HEK293 (cell line): ENCODE measurements around the gene BRDT.

ENCODE experiments used
- CTCF ChIP-seq: fragments of 450-650 bp; formaldehyde crosslinking; IDR thresholded peaks from 2 replicates; pipeline ENCODE4 v1.5.1; 2016; ENCODE audit warnings: missing biosample characterization, missing genetic modification characterization
- ZNF311 ChIP-seq: fragments of 450-650 bp; formaldehyde crosslinking; IDR thresholded peaks from 2 replicates; pipeline ENCODE4 v1.5.1; 2017; ENCODE audit warnings: missing biosample characterization, missing genetic modification characterization, borderline replicate concordance
- ZNF394 ChIP-seq: fragments of 450-650 bp; formaldehyde crosslinking; IDR thresholded peaks from 2 replicates; pipeline ENCODE4 v1.5.1; 2016; ENCODE audit warnings: missing biosample characterization, missing genetic modification characterization, mild to moderate bottlenecking, moderate library complexity, borderline replicate concordance
- ZNF549 ChIP-seq: fragments of 450-650 bp; IDR thresholded peaks from 2 replicates; pipeline ENCODE4 v1.5.1; 2018; ENCODE audit warnings: missing biosample characterization, missing genetic modification characterization, mild to moderate bottlenecking, inconsistent platforms, moderate library complexity
- ZNF776 ChIP-seq: fragments of 450-650 bp; formaldehyde crosslinking; IDR thresholded peaks from 2 replicates; pipeline ENCODE4 v1.5.0; 2017; ENCODE audit warnings: missing biosample characterization, missing genetic modification characterization, borderline replicate concordance

DNA sequence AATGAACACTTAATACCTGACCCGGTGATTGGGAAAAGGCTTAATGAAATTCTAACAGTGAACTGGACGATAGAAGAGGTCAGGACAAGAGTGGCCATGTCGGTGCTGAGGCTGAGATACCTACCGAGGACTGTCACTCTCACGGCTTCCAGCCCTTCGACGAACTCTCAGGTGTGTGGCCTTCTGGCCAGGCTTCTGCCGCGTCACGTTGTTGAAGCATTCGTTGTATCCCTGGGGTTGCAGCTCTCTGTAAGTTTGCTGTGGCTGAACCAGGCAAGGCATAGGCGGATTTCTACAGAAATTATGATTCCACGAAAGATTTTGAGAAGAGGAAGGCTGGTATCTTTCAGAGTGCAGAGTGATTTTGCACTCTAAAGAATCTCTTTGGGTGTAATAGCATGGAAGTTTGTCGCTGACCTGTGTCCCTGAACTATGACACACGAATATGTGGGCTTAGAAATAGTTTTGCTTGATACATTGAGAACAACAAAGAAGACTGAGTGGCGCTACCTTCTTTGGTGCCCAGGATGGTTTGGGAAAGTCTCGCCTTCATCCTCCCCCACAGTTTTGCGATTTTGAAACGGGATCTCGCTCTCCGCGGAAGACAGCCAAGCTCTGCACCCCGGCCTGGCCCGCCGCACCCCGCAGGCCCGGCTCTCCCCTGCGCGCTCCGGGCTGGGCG lies 80.2 kb downstream of the BRDT start:
- TF ChIP-seq ZNF776 (tag by site-specific recombination) (no peak), ZNF311 (no peak), CTCF (tag by site-specific recombination) (no peak), ZNF549 (tag by site-specific recombination) (no peak), ZNF394 (tag by site-specific recombination) (no peak)
